Hematopoietic multipotent progenitor cell treated with erythropoietin and hydrocortisone succinate and interleukin-3 and kit ligand, for 17 days (in vitro differentiated cells): ENCODE data around the gene C9orf152.
"Not testable (repeated sequence)": the region's sequence is repeated elsewhere in the genome, so short reads cannot be mapped to it uniquely, and the experiment has no call there.

Experiments
- DNase-seq: peaks from one replicate; pipeline ENCODE4 v3.0.0-alpha.2; 2015; ENCODE audit warnings: low spot score

Gene C9orf152

DNA sequence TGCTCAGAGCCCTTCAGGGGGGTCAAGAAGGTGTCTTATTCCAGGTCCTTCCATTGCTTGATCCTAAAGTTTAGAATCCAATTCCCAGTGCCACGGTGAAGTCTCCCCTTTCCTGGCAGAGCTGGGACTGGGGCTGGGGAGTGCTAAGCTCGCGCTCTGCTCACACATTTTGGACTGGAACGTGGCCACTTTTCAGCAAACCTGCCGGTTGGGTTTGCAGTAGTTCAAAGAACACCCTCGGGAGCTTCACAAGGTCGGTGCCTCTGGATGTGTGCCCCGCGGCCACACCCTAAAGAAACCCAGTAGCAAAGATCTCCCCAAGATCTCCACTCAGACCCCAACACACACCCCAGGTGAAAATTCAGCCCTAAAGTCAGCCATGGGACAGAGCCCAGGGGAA is at the start of gene C9orf152:
Gene C9orf152 (minus strand): TSS at position 129 of the 400 bp plus-strand sequence. CDS start 580 bp downstream, outside the sequence.
- DNase-seq: no peak

DNA sequence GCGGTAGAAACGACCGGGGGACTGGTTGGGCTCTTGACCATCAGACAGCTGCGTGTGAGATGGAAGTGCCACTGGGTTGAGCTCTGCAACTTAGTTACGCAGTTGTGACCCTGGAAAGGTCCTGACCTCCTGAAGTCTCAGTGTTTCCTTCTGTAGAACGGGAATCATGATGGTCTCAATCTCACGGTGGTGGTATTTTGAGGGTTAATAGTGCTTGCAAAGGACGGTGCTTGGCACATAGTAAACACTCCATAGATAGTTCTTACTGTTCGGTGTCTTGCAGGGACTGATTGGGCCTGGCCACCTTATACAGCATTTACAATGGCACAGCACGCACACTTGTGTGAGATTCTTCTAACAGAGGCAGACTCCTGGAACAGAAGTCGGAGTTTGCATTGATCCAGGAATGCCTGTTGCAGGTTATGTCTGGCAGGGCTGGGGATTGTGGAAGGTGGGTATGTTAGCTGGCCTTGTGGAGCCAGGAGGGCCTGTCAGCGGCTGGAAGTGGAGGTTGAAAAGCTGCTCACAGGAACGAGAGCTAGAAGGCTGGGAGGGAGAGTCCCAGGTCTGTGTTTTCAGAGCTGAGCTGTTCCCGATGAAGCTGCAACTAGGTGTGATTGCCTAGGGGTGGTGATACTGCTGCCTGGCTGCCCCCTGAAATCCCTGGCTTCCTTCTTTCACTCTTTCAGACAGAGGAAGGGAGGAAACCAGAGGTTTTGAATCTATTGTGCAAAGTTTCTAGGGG is 49.3 kb upstream of the C9orf152 start:
- DNase-seq: no peak

- peak; percentile 97 for DNase-seq
Observed at GRCh38 chr9:110256380-110257096, 48.6 kb upstream of the C9orf152 start, which contains the start of gene TXN. Gene TXN (minus strand): TSS chr9:110256507. CDS start chr9:110256435, 72 bp downstream.

DNA sequence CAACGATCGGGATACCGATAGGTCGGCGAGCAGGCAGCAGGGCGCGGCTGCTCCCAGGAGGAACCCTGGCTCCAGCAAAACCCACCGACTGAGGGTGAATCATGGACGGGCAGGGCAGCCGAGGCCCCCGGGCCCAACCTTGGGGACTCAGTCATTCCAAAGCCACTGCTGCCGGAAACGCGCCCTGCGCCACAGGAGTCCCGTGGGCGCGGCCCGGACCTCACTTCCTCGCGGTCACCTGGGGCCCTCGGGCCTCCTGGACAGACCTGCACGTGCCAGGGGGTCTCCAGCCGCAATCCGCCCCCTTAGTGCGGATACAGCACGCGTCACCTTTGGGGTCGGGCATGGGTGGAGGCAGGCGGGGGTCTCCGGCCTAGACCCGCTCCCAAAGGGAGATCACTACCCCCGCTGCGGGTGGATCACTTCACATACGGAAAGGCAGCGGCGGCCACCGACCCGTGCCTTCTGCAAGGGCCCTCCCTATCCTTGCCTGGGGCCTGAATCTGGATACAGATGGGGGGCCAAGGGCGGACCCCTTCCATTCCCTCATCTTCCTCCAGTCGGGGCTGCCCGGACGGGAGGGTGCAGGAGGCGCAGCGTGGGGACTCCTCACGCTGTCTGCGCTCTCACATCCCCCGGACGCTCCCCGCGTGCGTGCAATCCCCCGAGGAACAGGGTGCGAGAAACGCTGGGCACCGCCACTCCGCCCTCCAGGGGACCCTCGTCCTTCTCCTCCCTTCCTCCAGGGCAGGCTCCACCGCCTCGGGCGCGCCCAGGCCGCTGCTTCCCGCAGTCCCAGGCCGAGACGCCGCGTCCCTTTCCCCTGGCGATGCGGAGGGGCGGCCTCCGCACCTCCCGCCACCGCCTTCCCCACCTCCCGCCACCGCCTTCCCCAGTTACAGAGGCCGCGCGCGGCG is 47.8 kb upstream of the C9orf152 start:
- peak; percentile 59 for DNase-seq

DNA sequence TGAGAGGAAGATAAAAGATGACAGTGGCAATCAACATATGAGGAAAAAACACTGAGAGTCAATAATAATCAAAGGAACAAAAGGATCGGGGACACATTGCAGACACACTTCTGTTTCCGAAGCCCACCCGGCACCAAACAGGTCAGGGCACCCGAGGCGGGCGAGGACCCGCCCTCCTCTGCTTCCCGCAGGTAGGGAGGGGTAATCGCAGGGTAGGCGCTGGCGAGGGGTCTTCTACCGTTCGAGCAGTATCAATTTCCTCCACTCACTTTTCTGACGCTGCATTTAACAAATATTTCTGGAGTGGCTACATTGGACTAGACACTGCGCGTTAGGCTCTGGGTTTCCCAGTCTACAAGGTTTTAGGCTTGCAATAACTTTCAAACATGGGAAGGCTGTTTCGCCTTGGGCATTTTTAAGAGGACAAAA is 47.1 kb upstream of the C9orf152 start:
- no peak for DNase-seq

DNA sequence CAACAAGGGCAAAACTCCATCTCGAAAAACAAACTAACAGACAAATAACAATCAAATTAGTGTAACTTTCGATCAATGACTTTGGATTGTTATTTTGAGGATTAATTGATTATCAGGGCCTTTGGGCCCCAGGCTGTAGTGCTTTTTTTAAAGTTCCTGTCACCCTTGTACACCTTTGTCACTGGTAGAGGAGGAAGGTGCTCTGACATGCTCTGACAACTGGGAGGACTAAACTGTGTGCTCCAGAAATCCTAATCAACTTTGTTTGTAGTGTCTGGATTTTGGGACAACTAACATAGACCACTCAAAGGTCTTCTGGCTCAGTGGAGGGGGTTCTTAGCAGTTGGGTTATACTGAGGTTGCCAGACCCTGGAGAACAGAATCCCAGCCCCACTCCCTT is 46.5 kb upstream of the C9orf152 start:
- DNase-seq: peak; percentile 28

DNA sequence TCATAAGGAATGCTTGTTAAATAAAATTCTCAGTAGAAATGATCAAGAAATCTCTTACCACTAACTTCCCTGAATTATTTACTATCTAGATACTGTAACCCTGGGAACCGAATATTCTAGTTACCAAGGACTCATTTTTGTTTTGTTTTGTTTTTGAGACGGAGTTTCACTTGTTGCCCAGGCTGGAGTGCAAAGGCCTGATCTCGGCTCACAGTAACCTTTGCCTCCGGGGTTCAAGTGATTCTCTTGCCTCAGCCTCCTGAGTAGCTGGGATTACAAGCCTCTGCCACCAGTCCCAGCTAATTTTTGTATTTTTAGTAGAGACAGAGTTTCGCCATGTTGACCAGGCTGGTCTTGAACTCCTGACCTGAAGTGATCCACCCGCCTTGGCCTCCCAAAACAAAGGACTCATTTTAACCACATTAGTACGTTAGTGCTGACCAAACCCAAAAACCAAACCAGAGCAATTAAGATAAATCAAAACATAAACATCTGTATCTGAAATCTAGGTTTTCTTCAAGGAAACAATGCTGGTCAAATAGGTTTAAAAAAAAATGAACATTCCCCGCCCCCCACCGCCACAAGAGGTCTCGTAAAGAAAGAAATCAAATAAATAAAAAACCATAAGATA is 44.7 kb upstream of the C9orf152 start:
- no peak for DNase-seq

DNA sequence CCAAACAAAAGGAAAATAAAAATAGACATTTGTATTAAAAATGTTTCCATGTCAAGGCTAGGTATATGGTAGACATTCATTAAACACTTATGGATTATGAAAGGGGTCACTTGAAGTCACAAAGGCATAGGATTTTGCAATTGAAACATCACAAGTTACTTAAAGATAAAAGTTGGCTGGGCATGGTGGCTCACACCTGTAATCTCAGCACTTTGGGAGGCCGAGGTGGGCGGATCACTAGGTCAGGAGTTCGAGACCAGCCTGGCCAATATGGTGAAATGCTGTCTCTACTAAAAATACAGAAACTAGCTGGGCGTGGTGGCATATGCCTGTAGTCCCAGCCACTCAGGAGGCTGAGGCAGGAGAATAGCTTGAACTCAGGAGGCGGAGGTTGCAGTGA is 43.8 kb upstream of the C9orf152 start:
- DNase-seq: not testable (repeated sequence)

- no peak for DNase-seq
Observed at GRCh38 chr9:110251212-110251611, 43.3 kb upstream of the C9orf152 start.

DNA sequence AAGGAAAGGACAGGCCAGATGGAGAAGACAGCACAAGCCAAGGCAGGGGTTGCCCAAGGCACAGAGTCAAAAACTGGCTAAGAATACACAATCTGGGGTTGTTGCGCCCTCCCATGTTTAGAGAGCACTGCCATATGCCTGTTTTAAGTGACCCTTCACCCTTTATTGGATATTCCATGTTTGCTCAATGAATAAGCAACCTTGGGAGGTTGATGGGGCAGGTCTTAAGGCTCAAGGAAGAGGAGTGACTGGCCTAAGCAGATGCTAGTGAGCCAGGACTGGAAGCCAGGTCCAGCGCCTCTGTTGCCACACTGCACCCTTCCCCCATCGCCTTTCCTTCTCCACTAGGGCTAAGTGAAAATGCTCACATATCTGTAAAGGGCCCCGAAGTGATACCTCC is 41.6 kb upstream of the C9orf152 start:
- DNase-seq: no peak

GRCh38 chr9:110248361-110248760 is 40.4 kb upstream of the C9orf152 start:
- DNase-seq: no peak

- no peak for DNase-seq
Observed at GRCh38 chr9:110246214-110246613, 38.3 kb upstream of the C9orf152 start.

DNA sequence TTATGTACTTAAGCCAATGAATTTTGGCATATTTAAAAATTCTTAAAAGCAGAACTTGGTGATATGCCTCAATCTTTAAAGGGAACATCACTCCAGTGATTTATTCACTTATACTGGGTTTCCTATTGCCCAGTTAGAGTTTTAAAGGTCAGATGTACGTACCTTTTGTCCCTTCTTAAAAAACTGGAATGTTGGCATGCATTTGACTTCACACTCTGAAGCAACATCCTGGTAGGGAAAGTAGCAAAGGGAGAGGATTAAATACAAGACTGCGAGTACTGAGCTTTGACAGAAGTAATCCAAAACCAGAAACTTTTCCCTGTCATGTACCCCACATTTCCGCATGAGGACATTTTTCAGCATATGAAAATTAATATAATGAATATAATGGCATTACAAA is 36.7 kb upstream of the C9orf152 start:
- no peak for DNase-seq

- DNase-seq: no peak
Observed at GRCh38 chr9:110241858-110242321, 33.9 kb upstream of the C9orf152 start.

DNA sequence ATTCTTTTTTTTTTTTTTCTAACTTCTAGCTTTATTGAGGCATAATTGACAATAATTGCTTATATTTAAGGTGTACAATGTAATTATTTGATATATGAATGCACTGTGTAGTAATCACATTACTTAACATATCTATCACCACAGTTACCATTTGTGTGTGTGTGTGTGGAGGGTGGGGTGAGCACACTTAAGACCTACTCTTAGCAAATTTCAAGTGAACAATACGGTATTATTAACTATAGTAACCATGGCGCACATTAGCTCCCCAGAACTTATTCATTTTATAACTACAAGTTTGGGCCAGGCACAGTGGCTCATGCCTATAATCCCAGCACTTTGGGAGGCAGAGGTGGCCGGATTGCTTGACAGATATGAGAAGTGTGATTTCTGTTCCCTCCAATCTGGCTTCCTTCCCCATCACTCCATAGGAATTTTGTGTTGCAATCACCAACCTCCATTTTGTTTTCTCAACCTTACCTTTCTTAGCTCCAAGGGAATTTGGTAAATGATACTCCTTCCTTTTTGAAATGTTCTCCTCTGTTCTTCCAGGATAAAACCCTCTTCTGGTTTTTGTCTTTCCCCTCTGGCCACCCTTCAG is 33.4 kb upstream of the C9orf152 start:
- no peak for DNase-seq

DNA sequence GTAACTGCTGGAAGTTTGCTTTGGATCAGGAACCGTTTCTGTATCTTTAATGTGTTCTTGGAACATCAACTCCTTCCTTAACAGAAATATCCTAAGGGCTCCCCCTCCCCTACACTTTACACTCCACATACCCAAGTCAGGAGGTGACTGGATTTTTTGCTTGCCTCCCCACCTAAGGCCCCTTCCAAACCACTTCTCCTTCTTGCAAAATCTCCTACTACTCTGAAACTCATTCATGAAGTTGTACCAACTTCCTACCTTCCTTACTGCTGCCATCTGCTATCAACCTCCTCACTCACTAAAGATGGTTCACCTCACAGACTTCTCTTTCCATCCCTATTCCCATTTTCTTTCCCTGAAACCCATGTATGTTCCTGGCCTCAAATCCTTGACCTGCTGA is 32.2 kb upstream of the C9orf152 start:
- no peak for DNase-seq

- DNase-seq: no peak
Observed at GRCh38 chr9:110228321-110228720, 20.4 kb upstream of the C9orf152 start.

DNA sequence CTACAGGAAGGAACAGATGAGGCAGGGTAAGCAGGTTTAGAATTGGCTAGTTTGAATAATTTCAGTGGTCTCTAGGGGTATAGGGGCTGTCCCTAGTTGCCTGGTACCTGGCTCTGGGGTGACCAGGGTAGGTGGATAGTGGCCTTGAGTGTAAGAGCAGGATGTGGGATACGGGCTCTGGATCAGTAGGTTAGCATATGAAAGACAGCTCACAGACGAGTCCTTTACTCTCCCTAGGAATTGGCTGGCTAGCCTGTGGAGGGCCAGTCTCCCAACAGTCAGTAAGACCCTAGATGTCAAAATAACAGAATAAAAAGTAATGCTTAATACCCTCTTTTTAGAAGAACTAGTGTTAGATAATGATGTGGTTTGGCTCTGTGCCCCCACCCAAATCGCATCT is 16.6 kb upstream of the C9orf152 start:
- no peak for DNase-seq

- DNase-seq: no peak
Observed at GRCh38 chr9:110220809-110221208, 12.8 kb upstream of the C9orf152 start.

GRCh38 chr9:110217656-110218099 is 9.7 kb upstream of the C9orf152 start:
- peak; percentile 49 for DNase-seq
